ENCODE results near the gene PACS1.

PACS1 gene

DNA sequence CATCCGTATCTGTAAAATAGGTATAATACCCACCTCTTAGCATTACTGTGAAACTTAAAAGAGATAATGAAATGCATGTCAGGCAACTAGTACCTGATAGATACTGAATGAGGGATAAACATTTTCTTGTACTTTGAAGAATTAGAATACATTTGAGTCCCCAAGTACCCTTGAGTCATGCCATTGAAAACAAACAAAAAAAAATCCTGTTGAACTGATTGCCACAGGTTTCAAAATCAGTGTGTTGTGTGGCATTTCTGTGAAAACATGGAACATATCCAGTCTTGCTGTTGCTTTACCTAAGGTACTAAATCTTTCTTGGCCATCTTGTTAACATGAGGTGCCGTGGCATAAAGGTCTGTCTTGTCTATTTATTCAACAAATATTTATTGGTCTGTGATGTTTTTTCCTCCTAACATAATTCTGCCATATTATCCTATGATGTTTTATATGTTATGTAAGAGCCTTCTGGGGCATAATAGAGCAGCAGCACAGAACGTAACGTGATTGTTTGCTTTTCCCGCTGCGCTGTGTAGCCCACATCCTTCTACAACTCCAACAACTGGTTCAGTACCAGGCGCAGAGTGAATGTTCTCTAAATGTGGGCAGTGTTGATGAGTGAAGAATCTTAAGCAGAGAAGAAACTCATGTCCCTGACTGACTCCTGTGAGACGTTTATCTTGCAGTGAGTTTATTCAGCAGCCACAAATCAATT lies 119.1 kb downstream of the PACS1 start:
- no peak for DNase-seq

GRCh38 chr11:66190786-66191185 lies 120.7 kb downstream of the PACS1 start:
- no peak for DNase-seq

- no peak for DNase-seq
These were observed 122.2 kb downstream of the PACS1 start for GRCh38 chr11:66192181-66192863.

GRCh38 chr11:66194391-66194790 lies 124.3 kb downstream of the PACS1 start:
- no peak for DNase-seq

- DNase-seq = no peak
These were observed 125.8 kb downstream of the PACS1 start for GRCh38 chr11:66195867-66196266.

DNA sequence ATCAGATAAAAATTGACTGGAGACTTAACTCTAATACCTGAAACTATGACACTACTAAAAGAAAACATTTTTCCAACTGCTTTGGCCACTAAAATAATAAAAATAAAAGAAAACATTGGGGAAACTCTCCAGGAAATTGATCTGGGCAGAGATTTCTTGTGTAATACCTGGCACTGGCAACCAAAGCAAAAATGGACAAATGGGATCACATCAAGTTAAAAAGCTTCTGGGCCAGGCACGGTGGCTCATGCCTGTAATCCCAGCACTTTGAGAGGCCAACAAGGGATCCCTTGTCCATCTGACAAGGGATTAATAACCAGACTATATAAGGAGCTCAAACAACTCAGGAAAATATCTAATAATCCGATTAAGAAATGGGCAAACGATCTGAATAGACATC lies 133.8 kb downstream of the PACS1 start:
- no peak for DNase-seq

DNA sequence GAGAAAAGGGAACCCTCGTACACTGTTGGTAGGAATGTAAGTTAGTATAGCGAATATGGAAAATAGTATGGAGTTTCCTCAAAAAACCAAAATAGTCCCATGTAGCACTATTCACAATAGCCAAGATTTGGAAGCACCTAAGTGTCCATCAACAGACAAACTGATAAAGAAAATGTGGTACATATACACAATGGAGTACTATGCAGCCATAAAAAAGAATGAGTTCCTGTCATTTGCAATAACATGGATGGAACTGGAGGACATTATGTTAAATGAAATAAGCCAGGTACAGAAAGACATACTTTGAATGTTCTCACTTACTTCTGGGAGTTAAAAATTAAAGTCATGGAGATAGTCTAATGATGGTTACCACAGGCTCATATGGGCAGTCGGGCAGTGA lies 134.3 kb downstream of the PACS1 start:
- no peak for DNase-seq

GRCh38 chr11:66207816-66208215 lies 137.7 kb downstream of the PACS1 start:
- DNase-seq = no peak

DNA sequence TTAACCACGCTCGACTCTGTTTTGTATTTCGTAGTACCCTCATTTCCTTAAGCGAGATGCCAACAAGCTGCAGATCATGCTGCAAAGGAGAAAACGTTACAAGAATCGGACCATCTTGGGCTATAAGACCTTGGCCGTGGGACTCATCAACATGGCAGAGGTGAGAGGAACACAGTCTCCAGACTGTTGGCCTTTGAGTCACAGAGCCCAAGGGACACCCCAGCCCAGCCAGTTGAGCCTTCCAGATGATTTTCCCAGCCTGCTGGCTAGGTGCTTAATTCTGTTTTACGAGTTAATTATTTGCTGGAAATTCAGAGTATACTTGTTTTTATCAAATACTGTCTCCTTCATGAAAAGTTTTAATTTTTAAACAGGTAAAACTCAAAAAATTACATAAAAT lies 141.0 kb downstream of the PACS1 start:
- DNase-seq = no peak

- DNase-seq = no peak
These were observed 146.8 kb downstream of the PACS1 start for GRCh38 chr11:66216911-66217310.

- DNase-seq = no peak
These were observed 148.0 kb downstream of the PACS1 start for GRCh38 chr11:66218036-66218435.

DNA sequence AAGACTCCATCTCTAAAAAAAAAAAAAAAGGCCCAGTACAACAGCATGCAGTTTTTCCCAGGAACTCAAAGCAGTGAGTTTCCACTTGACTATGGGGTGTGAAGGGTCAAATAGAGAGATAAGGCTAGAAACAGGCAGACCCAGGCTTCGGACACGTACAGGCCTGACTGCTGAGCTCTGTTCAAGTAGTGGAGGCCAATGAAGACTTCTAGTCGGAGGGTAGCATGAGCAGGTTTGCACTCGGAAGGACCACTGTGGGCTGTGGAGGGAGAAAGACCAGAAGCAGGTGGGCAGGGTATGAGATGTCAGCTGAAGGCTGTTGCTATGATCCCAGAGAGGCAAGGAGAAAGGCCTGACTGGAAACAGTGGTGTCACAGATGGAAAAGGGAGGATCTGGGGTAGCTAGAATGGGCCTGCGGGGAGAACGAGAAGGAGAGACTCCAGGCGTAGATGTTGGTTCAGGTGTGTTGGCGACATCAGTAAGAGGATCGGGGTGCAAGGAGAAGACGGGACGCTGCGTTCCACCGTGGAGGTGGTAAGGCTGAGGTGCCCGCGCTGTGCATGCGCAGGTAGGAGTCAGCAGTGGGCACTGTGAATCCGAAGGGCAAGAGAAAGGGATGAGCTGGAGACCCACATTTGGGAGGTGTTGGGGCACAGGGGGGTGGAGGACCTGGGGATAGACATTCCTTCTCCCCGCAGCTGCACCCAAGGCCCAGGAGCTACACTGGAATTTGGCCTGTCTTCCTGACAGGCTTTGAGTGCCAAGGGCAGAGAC lies 149.0 kb downstream of the PACS1 start:
- DNase-seq = no peak

- DNase-seq = no peak
These were observed 149.9 kb downstream of the PACS1 start for GRCh38 chr11:66219846-66220565.

DNA sequence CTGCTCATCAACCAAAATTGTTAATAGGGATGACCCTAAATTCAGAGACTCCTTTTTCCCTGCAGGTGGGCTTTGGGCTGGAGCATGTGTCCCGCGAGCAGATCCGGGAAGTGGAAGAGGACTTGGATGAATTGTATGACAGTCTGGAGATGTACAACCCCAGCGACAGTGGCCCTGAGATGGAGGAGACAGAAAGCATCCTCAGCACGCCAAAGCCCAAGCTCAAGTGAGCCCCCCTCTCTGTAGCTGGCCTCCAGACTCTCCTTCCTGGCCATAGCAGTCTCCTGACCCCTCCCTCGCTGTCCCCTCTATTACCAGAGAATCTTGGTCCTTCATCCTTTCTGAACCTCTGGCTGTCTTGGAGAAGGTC lies 150.5 kb downstream of the PACS1 start:
- DNase-seq = no peak

DNA sequence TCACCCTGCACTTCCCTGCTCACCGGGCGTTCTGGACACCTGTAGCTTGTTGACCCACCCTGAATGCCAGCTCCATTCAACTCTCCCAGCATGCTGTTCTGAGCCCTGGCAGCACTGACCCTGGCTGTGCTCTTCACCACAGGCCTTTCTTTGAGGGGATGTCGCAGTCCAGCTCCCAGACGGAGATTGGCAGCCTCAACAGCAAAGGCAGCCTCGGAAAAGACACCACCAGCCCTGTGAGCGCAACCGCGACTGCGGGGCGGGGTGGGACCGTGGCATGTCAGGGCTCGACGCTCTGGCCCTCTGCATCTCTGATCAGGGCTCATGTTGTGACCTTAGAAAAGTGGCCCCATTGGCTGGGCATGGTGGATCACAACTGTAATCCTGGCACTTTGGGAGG lies 150.9 kb downstream of the PACS1 start:
- no peak for DNase-seq

- DNase-seq = no peak
These were observed 151.7 kb downstream of the PACS1 start for GRCh38 chr11:66221726-66222236.

DNA sequence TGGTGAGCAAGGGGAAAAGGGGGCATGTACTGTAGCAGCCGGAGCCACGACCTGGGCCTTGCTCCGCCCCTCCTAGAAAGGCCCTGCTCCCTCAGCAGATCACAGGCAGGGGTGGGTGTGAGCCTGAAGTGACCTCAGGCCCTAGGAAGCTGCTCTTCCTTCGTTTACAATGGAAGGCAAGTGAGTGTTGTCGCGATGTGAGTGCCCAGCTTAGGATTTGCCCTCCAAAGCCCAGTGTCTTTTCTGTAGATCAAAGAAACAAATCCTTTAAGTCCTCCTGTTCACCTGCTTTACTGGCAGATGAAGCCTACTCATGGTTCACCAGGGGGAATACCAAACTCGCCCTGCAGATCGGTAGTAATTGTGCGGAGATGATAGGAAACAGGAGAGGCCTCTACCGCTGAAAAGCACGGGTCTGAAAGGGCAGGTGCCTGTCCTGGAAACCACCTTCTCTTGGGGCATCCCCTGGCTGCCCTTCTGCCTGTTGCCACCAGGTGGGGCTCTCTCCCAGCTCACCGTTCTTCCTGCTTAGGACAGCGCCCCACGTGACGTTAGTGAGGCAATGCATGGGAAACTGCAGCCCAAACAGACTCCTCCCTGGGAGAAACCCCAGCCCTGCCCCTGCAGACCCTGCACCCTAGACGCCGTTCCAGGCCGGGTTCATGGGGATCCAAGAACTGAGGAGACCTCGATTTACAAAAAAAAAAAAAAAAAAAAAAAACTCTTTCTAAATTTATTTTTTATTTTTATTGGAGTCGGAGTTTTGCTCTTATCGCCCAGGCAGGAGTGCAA lies 152.5 kb downstream of the PACS1 start:
- DNase-seq = peak; percentile 95 to 96

DNA sequence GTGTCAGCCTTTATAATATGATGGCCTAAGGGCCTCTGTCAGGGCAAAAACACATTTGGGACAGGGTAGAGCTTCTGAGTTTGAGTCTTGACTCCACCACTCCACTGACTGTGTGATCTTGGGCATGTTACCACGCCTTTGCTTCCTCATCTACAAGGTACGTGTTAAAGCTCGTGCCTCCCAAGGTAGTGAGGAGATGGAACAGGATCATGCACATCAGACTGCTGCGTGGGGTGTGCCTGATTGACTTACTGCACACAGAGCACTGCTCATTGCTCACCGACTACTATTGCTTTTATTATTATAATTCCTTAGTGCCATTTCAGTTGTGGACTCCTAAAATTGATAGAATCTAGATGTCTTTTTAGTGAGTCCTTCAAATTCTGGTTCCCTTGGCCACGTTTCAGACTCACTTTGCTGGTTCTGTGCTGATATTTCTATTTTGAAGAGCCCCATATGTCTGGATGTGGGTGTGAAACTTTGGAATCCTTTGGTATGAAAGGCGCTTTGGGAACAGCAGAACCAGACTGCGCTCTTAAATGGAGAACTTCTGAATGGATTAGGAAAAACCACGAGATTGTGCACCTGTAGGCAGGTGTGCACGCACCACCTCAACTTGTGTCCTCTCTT lies 154.3 kb downstream of the PACS1 start:
- no peak for DNase-seq

GRCh38 chr11:66225066-66225465 lies 155.0 kb downstream of the PACS1 start:
- DNase-seq = no peak

GRCh38 chr11:66226101-66226500 lies 156.0 kb downstream of the PACS1 start:
- no peak for DNase-seq

GRCh38 chr11:66227700-66228099 lies 157.6 kb downstream of the PACS1 start:
- DNase-seq = no peak

GRCh38 chr11:66228521-66228920 lies 158.4 kb downstream of the PACS1 start:
- no peak for DNase-seq

Measured in CD4-positive, alpha-beta T cell treated with Interleukin-1 beta for 1 hour (primary cell).